ENCODE data around the gene GNE.

The GNE gene

GRCh38 chr9:36165826-36166167 lies 92.5 kb downstream of the GNE start:
- no peak for DNase-seq

GRCh38 chr9:36164989-36165388 lies 93.3 kb downstream of the GNE start:
- DNase-seq, result no peak

All from femur (tissue), 1 donor.